ENCODE data around the gene ATF1. TPM values are rescaled to one million over a fixed set of nuclear protein-coding genes. Genes with fewer than 3 reads are reported as not detected.
A peak's percentile ranks its signal among the peaks of the same experiment; 100 is the strongest.

ATF1 gene
- total and polyA plus RNA-seq, 10 of the 15 experiments (the other 5 are each of a cell fraction or from before 2014, with no cell fraction given), result 15.4 to 92.0 (median 33.6) TPM

DNA sequence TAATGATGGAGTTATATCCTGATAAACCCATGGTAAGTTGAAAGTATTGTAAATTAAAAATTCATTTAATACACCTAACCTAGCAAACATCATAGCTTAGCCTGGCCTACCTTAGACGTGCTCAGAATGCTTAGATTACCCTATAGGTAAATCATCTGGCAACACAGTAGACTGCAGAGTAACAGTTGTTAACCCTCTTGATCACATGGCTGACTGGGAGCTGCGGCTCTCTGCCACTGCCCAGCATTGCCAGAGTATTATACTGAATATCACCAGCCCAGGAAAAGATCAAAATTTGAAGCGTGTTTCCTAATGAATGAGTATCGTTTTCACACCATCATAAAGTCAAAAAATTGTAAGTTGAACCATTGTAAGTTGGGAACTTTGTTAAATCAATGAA, 61.0 kb downstream of the ATF1 start:
- in situ Hi-C loops (cut with MboI), result loop anchor here (5.0 kb wide), 1 partner anchor 167 kb away; no protein-coding TSS in a partner anchor
- WGBS (ENCODE audit: insufficient coverage, insufficient replicate concordance, low lambda C conversion rate, missing lambda C conversion rate), result 22% methylated on average over 4 of the region's 4 CpGs
- POLR2A ChIA-PET, result interaction anchor here (0.6 kb wide), 3 partner anchors 145 to 219 kb away, joined by 3 read pairs; no protein-coding TSS in a partner anchor

DNA sequence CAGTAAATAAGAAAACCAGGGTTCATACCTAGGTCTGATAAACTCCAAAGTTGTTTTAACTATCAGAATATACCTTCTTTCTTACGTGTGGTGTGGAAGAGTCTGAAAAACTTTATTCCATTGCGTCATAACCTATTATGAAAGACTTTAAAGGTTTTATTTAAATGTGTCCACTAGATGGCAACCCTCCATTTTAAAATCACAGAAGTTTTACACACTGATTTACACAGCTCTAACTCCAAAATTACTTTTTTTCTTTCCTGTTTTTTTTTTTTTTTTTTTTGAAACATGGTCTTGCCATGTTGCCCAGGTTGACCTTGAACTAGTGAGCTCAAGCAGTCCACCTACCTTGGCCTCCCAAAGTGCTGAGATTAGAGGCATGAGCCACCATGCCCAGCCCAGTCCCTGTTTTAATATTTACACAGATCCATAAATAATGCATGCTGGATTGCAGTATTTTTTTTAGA, 61.5 kb downstream of the ATF1 start:
- no TSS peak for BruUV-seq (replicated peaks)
- in situ Hi-C loops (cut with MboI), result loop anchor here (5.0 kb wide), 1 partner anchor 167 kb away; no protein-coding TSS in a partner anchor
- ATAC-seq, result peak; percentile 82
- H3K9me3 ChIP-seq (replicated peaks; ENCODE audit: control insufficient read depth, insufficient read depth, low read length), result no peaks in the 10 kb centered on the region
- no peak overlapping the region for H3K4me2 ChIP-seq (ENCODE audit: control insufficient read depth, insufficient read depth)
- WGBS (ENCODE audit: insufficient coverage, insufficient replicate concordance, low lambda C conversion rate, missing lambda C conversion rate), result 2% methylated on average over 2 of the region's 2 CpGs
- no peaks in the 10 kb centered on the region for H3K36me3 ChIP-seq (ENCODE audit: control insufficient read depth in 2 of 2, insufficient read depth in 2 of 2, low read length in 1 of 2)
- no peaks in the 10 kb centered on the region for H3K79me2 ChIP-seq (ENCODE audit: control insufficient read depth, insufficient read depth, low read length)
- ChIA-PET RAD21 (ENCODE audit: unreplicated experiment) (interaction anchor here (0.7 to 5.7 kb wide), 17 partner anchors 13 to 1493 kb away, joined by 3 to 114 read pairs (median 4); partner anchors contain the start of genes DIP2B, POU6F1 and SLC11A2), CTCF (interaction anchor here (0.6 to 5.6 kb wide), 36 partner anchors 7 to 989 kb away, joined by 3 to 149 read pairs (median 4); partner anchors contain the start of genes DIP2B and SLC11A2), SMC1A (ENCODE audit: uncharacterized antibody, unreplicated experiment) (interaction anchor here (0.6 to 7.3 kb wide), 16 partner anchors 10 to 518 kb away, joined by 3 to 129 read pairs (median 5); partner anchors contain the start of gene SLC11A2), POLR2A (interaction anchor here (0.6 to 1.1 kb wide), 6 partner anchors 145 to 774 kb away, joined by 3 read pairs; partner anchors contain the start of gene SLC11A2)
- no peaks in the 10 kb centered on the region for H3K4me1 ChIP-seq (ENCODE audit: control insufficient read depth, insufficient read depth, low read length)
- H3K9ac ChIP-seq (ENCODE audit: control insufficient read depth, insufficient read depth, low read length), result no peak overlapping the region
- H3K27ac ChIP-seq (ENCODE audit: control insufficient read depth, insufficient read depth), result no peak overlapping the region
- no peak overlapping the region; the same call in 1 of the 2 replicates for H2AFZ ChIP-seq (ENCODE audit: control insufficient read depth, low read depth, low read length)
- intact Hi-C loops (cut with micrococcal nuclease; ENCODE audit: unreplicated experiment), result loop anchor here (1.0 to 10.0 kb wide), 5 partner anchors 60 to 516 kb away; partner anchors contain the start of gene SLC11A2
- H3K4me3 ChIP-seq, result no peak overlapping the region
- no peak for DNase-seq (ENCODE audit: low read depth, low spot score)
- FAIRE-seq, result peak; percentile 38
- H4K20me1 ChIP-seq (ENCODE audit: control insufficient read depth, insufficient read depth), result no peaks in the 10 kb centered on the region
- H3K27me3 ChIP-seq (replicated peaks in 1 of 2; ENCODE audit: control insufficient read depth in 2 of 2, insufficient read depth in 2 of 2, low read length in 1 of 2), result no peaks in the 10 kb centered on the region
- TF ChIP-seq, protein P1, sequence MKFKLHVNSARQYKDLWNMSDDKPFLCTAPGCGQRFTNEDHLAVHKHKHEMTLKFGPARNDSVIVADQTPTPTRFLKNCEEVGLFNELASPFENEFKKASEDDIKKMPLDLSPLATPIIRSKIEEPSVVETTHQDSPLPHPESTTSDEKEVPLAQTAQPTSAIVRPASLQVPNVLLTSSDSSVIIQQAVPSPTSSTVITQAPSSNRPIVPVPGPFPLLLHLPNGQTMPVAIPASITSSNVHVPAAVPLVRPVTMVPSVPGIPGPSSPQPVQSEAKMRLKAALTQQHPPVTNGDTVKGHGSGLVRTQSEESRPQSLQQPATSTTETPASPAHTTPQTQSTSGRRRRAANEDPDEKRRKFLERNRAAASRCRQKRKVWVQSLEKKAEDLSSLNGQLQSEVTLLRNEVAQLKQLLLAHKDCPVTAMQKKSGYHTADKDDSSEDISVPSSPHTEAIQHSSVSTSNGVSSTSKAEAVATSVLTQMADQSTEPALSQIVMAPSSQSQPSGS (IDR thresholded peaks at IDR 0.05; ENCODE audit: low read length), result peak; percentile 66; the same call in 1 of the 2 replicates
- TF ChIP-seq NBN (IDR thresholded peaks at IDR 0.05) (0 out of 2 replicates have a peak, but pooled peaks have one; percentile 23), ZNF384 (IDR thresholded peaks at IDR 0.05; ENCODE audit: borderline replicate concordance, low read depth, low read length) (peak; percentile 52), SMC3 (IDR thresholded peaks at IDR 0.05; ENCODE audit: borderline replicate concordance, low read length) (peak; percentile 64; the same call in 1 of the 2 replicates), ATF7 (IDR thresholded peaks at IDR 0.05; ENCODE audit: low read depth) (peak; percentile 93), ZNF622 (IDR thresholded peaks at IDR 0.05) (no peak), RAD21 (IDR thresholded peaks at IDR 0.05; ENCODE audit: insufficient read depth, low read depth, low read length) (peak; percentile 68), CEBPB (IDR thresholded peaks at IDR 0.05; ENCODE audit: borderline replicate concordance in 1 of 2, low read depth in 2 of 2, low read length in 2 of 2) (0 out of 4 replicates have a peak, but pooled peaks of 1 of the 2 experiments have one; percentile 34), SIN3A (IDR thresholded peaks at IDR 0.05; ENCODE audit: low read depth, low read length) (no peak)
- TF ChIP-seq, protein P2, sequence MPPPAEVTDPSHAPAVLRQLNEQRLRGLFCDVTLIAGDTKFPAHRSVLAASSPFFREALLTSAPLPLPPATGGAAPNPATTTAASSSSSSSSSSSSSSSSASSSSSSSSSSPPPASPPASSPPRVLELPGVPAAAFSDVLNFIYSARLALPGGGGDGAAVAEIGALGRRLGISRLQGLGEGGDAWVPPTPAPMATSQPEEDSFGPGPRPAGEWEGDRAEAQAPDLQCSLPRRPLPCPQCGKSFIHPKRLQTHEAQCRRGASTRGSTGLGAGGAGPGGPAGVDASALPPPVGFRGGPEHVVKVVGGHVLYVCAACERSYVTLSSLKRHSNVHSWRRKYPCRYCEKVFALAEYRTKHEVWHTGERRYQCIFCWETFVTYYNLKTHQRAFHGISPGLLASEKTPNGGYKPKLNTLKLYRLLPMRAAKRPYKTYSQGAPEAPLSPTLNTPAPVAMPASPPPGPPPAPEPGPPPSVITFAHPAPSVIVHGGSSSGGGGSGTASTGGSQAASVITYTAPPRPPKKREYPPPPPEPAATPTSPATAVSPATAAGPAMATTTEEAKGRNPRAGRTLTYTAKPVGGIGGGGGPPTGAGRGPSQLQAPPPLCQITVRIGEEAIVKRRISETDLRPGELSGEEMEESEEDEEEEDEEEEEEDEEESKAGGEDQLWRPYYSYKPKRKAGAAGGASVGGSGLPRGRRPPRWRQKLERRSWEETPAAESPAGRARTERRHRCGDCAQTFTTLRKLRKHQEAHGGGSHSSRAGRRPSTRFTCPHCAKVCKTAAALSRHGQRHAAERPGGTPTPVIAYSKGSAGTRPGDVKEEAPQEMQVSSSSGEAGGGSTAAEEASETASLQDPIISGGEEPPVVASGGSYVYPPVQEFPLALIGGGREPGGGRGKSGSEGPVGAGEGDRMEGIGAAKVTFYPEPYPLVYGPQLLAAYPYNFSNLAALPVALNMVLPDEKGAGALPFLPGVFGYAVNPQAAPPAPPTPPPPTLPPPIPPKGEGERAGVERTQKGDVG (CRISPR knock-in tag; IDR thresholded peaks at IDR 0.05), result no peak

More for the DNA sequence above, 61.0 kb downstream of the ATF1 start:
- H3K79me2 ChIP-seq (ENCODE audit: control insufficient read depth, insufficient read depth, low read length), result no peaks in the 10 kb centered on the region
- H3K27me3 ChIP-seq (replicated peaks in 1 of 2; ENCODE audit: control insufficient read depth in 2 of 2, insufficient read depth in 2 of 2, low read length in 1 of 2), result no peaks in the 10 kb centered on the region
- no peaks in the 10 kb centered on the region for H3K36me3 ChIP-seq (ENCODE audit: control insufficient read depth in 2 of 2, insufficient read depth in 2 of 2, low read length in 1 of 2)
- ATAC-seq, result no peak; the same call in 2 of the 3 replicates
- no peak overlapping the region for H3K27ac ChIP-seq (ENCODE audit: control insufficient read depth, insufficient read depth)
- no peak overlapping the region for H3K4me3 ChIP-seq
- no peak for TF ChIP-seq CREB1 (IDR thresholded peaks at IDR 0.05; ENCODE audit: low read depth)
- no peaks in the 10 kb centered on the region for H4K20me1 ChIP-seq (ENCODE audit: control insufficient read depth, insufficient read depth)
- no peaks in the 10 kb centered on the region for H3K4me1 ChIP-seq (ENCODE audit: control insufficient read depth, insufficient read depth, low read length)
- no peaks in the 10 kb centered on the region for H3K9me3 ChIP-seq (replicated peaks; ENCODE audit: control insufficient read depth, insufficient read depth, low read length)
- H3K9ac ChIP-seq (ENCODE audit: control insufficient read depth, insufficient read depth, low read length), result no peak overlapping the region
- no peak overlapping the region; the same call in 1 of the 2 replicates for H2AFZ ChIP-seq (ENCODE audit: control insufficient read depth, low read depth, low read length)
- CTCF ChIA-PET, result interaction anchor here (0.6 to 5.6 kb wide), 28 partner anchors 10 to 989 kb away, joined by 3 to 149 read pairs (median 4); partner anchors contain the start of gene SLC11A2
- RAD21 ChIA-PET (ENCODE audit: unreplicated experiment), result interaction anchor here (0.7 to 5.7 kb wide), 15 partner anchors 14 to 1493 kb away, joined by 3 to 114 read pairs (median 5); partner anchors contain the start of genes DIP2B and SLC11A2
- no TSS peak for BruUV-seq (replicated peaks)
- intact Hi-C loops (cut with micrococcal nuclease; ENCODE audit: unreplicated experiment), result loop anchor here (1.0 to 10.0 kb wide), 5 partner anchors 60 to 516 kb away; partner anchors contain the start of gene SLC11A2
- FAIRE-seq, result no peak
- SMC1A ChIA-PET (ENCODE audit: uncharacterized antibody, unreplicated experiment), result interaction anchor here (0.6 to 7.3 kb wide), 14 partner anchors 9 to 518 kb away, joined by 3 to 129 read pairs (median 4); partner anchors contain the start of gene SLC11A2
- no peak overlapping the region for H3K4me2 ChIP-seq (ENCODE audit: control insufficient read depth, insufficient read depth)
- no peak for DNase-seq (ENCODE audit: low read depth, low spot score)

Measured in GM12878 (cell line).